Measurements from ENCODE around the gene SNX3. TPM values are rescaled to one million over a fixed set of nuclear protein-coding genes. Genes with fewer than 3 reads are reported as not detected.

The SNX3 gene
- total RNA-seq, 6 experiments from 2014 or later, result 148 to 195 (median 189) TPM

DNA sequence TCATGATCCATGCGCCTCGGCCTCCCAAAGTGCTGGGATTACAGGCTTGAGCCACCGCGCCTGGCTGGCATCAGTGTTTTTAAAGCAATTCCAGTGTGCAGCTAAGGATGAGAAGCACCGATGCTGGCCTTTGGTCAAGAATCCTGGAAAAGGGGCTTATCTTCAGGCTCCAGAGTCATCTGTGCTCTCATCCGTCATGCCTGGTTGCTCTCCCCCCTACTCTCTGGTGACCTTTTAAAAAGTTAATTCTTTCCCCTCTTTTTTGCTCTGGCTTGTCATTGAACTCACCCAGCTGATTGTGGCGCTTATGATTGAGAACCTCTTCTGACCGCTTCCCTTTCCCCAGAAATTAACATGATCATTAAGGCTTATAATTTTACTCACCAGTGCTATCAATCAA lies 66.3 kb downstream of the SNX3 start:
- Mint-ChIP-seq H3K36me3 (ENCODE audit: low read depth) (no peaks in the 10 kb centered on the region), H3K4me1 (ENCODE audit: low read depth) (no peaks in the 10 kb centered on the region), H3K9me3 (no peaks in the 10 kb centered on the region), H3K27me3 (ENCODE audit: insufficient read depth) (peaks cover 7% of the 10 kb centered on the region), H3K4me3 (no peak overlapping the region), H3K27ac (no peak overlapping the region)
- no peak for TF ChIP-seq CTCF (IDR thresholded peaks at IDR 0.05)
- DNase-seq, result no peak

DNA sequence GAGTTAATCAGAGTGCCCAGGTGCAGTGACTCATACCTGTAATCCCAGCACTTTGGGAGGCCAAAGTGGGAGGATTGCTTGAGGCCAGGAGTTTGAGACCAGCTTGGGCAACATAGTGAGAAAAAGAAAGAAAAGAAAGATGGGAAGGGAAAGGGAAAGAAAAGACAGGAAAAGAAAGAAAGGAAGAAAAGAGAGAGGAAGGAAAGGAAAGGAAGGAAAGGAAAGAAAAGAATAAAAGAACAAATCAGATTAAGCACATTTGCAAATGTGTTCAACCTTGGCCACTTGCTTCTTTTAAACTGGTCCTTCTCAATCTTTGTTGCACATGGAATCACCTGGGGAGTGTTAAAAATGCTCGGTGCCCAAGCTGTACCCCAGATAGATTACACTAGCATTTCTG lies 67.0 kb downstream of the SNX3 start:
- H3K27me3 Mint-ChIP-seq (ENCODE audit: insufficient read depth), result peaks cover 7% of the 10 kb centered on the region
- H3K4me1 Mint-ChIP-seq (ENCODE audit: low read depth), result no peaks in the 10 kb centered on the region
- H3K27ac Mint-ChIP-seq, result no peak overlapping the region
- no peak overlapping the region for H3K4me3 Mint-ChIP-seq
- no peaks in the 10 kb centered on the region for H3K36me3 Mint-ChIP-seq (ENCODE audit: low read depth)
- DNase-seq, result no peak
- no peaks in the 10 kb centered on the region for H3K9me3 Mint-ChIP-seq
- no peak for TF ChIP-seq CTCF (IDR thresholded peaks at IDR 0.05)

DNA sequence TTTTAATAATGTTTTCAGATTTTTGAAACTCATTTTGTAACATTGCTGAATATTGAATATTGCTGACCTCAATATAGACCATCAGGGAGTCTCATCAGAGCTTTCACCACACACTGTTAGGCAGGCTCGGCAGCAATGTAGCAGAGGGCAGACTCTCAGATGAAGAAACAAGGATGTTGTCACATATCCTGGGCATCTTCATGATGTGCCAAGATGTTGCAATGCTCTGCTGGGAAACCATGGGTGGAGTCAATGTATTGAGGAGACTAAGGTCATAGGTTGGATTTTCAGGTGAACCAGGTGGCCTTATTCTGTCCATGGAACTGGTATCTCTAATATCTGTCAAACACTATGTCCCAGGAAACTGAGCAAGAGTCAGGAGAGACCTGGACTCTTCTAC lies 67.7 kb downstream of the SNX3 start:
- no peaks in the 10 kb centered on the region for H3K9me3 Mint-ChIP-seq
- TF ChIP-seq CTCF (IDR thresholded peaks at IDR 0.05), result no peak
- no peak for DNase-seq
- H3K27ac Mint-ChIP-seq, result no peak overlapping the region
- H3K4me1 Mint-ChIP-seq (ENCODE audit: low read depth), result no peaks in the 10 kb centered on the region
- no peak overlapping the region for H3K4me3 Mint-ChIP-seq
- H3K27me3 Mint-ChIP-seq (ENCODE audit: insufficient read depth), result peaks cover 9% of the 10 kb centered on the region
- no peaks in the 10 kb centered on the region for H3K36me3 Mint-ChIP-seq (ENCODE audit: low read depth)

DNA sequence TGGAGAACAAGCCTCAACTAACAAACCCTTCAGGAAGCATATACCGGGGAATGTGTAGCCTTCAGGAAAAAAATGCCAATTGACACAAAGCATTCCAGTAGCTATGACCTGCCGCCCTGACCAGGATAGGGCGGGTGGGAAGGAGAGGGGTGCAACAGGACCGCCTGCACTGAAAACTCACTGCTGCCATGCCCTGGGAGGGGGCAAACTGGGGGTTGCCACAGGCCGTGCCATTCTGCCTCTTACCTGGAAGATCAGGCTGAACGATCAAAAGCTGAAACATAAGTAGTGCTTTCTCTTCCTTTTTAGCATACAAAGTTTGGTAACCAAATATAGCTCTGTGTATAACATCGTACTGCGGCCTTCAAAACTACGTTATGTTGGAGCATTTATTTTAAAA lies 73.3 kb downstream of the SNX3 start:
- no peak for DNase-seq
- H3K27me3 Mint-ChIP-seq (ENCODE audit: insufficient read depth), result peaks cover 23% of the 10 kb centered on the region
- H3K36me3 Mint-ChIP-seq (ENCODE audit: low read depth), result no peaks in the 10 kb centered on the region
- no peak overlapping the region for H3K4me3 Mint-ChIP-seq
- no peak for TF ChIP-seq CTCF (IDR thresholded peaks at IDR 0.05)
- H3K4me1 Mint-ChIP-seq (ENCODE audit: low read depth), result no peaks in the 10 kb centered on the region
- no peaks in the 10 kb centered on the region for H3K9me3 Mint-ChIP-seq
- no peak overlapping the region for H3K27ac Mint-ChIP-seq

- H3K36me3 Mint-ChIP-seq (ENCODE audit: low read depth), result no peaks in the 10 kb centered on the region
- H3K4me1 Mint-ChIP-seq (ENCODE audit: low read depth), result no peaks in the 10 kb centered on the region
- peaks cover 23% of the 10 kb centered on the region for H3K27me3 Mint-ChIP-seq (ENCODE audit: insufficient read depth)
- H3K4me3 Mint-ChIP-seq, result no peak overlapping the region
- no peak for TF ChIP-seq CTCF (IDR thresholded peaks at IDR 0.05)
- no peak for DNase-seq
- H3K27ac Mint-ChIP-seq, result no peak overlapping the region
- H3K9me3 Mint-ChIP-seq, result no peaks in the 10 kb centered on the region
Measured at GRCh38 chr6:108186226-108186625, 74.6 kb downstream of the SNX3 start.

GRCh38 chr6:108180776-108181175 lies 80.1 kb downstream of the SNX3 start:
- Mint-ChIP-seq H3K27ac (no peak overlapping the region), H3K36me3 (ENCODE audit: low read depth) (no peaks in the 10 kb centered on the region), H3K9me3 (no peaks in the 10 kb centered on the region), H3K27me3 (ENCODE audit: insufficient read depth) (peaks cover 44% of the 10 kb centered on the region), H3K4me1 (ENCODE audit: low read depth) (no peaks in the 10 kb centered on the region), H3K4me3 (no peak overlapping the region)
- TF ChIP-seq CTCF (IDR thresholded peaks at IDR 0.05), result no peak
- no peak for DNase-seq
